GM12865 (cell line): ENCODE data around the gene FSIP1.

ENCODE experiments used
- DNase-seq: peaks from one replicate; pipeline ENCODE4 v3.0.0; 2010; ENCODE audit warnings: low read depth
- H3K4me3 ChIP-seq: 2 replicates; pipeline ENCODE4 v1.5.1; 2011; ENCODE audit warnings: mild to moderate bottlenecking, low read depth, low read length, control low read depth
- TF ChIP-seq, protein P1 (sequence below): IDR thresholded peaks from 2 replicates; pipeline ENCODE4 v1.5.1; 2011; ENCODE audit warnings: low read length, control low read depth, low read depth, inconsistent platforms; ENCODE audit not compliant: insufficient read depth; ENCODE audit errors: missing control alignments

Gene FSIP1

DNA sequence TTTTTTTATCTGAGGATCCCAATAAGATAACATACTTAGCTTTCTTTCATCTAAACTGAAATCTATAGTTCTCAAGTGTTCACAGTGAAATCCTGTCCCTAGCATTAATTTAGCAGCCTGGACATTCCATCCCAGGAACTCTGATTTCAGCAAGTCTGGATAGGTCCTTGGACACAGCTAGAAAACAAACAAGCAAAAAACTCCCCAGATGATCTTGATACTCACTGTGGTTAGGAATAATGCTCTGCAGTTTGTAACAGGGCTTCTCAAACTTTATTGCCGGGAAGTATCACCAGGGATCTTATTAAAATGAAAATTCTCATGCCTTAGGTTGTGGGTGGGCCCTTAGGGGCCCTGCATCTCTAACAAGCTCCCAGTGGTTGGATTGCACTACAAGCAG, 177.5 kb downstream of the FSIP1 start:
- DNase-seq, result no peak
- H3K4me3 ChIP-seq, result no peak overlapping the region
- TF ChIP-seq, protein P1, sequence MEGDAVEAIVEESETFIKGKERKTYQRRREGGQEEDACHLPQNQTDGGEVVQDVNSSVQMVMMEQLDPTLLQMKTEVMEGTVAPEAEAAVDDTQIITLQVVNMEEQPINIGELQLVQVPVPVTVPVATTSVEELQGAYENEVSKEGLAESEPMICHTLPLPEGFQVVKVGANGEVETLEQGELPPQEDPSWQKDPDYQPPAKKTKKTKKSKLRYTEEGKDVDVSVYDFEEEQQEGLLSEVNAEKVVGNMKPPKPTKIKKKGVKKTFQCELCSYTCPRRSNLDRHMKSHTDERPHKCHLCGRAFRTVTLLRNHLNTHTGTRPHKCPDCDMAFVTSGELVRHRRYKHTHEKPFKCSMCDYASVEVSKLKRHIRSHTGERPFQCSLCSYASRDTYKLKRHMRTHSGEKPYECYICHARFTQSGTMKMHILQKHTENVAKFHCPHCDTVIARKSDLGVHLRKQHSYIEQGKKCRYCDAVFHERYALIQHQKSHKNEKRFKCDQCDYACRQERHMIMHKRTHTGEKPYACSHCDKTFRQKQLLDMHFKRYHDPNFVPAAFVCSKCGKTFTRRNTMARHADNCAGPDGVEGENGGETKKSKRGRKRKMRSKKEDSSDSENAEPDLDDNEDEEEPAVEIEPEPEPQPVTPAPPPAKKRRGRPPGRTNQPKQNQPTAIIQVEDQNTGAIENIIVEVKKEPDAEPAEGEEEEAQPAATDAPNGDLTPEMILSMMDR, result no peak

DNA sequence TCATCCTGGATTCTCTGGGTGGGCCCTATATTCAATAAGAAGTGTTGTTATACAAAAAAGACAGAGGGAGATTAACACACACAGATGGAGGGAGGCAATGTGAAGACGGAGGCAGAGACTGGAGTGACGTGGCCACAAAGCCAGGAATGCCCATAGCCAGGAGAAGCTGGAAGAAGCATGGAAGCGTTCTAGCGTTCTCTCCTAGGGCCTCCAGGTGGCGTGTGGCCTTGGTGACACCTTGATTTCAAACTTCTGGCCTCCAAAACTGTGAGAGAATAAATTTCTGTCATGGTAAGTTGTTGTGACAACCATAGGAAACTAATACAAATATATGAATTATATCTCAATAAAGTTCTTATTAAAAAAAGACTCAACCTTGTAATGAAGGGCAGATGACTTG, 180.5 kb downstream of the FSIP1 start:
- no peak for DNase-seq
- H3K4me3 ChIP-seq, result no peak overlapping the region
- TF ChIP-seq, protein P1, result peak; percentile 4

DNA sequence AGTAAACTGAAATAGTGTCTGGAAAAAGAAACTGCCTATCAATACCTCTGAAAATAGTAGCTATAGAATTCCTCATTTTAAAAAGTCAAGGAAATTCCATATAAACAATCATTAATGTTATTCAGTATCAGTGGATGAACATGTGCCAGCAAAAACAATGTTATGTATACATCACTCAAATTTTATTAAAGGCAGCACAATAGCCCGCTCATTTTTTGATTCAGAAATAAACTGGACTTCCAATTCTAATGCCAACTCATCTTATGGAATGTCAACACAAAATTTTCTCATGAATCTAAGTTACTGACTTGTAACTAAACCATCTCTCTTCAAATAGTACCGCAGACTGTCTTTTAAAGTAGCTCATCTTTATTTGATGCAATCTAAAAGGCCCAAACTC, 182.8 kb downstream of the FSIP1 start:
- TF ChIP-seq, protein P1, result no peak
- DNase-seq, result no peak
- H3K4me3 ChIP-seq, result no peak overlapping the region

DNA sequence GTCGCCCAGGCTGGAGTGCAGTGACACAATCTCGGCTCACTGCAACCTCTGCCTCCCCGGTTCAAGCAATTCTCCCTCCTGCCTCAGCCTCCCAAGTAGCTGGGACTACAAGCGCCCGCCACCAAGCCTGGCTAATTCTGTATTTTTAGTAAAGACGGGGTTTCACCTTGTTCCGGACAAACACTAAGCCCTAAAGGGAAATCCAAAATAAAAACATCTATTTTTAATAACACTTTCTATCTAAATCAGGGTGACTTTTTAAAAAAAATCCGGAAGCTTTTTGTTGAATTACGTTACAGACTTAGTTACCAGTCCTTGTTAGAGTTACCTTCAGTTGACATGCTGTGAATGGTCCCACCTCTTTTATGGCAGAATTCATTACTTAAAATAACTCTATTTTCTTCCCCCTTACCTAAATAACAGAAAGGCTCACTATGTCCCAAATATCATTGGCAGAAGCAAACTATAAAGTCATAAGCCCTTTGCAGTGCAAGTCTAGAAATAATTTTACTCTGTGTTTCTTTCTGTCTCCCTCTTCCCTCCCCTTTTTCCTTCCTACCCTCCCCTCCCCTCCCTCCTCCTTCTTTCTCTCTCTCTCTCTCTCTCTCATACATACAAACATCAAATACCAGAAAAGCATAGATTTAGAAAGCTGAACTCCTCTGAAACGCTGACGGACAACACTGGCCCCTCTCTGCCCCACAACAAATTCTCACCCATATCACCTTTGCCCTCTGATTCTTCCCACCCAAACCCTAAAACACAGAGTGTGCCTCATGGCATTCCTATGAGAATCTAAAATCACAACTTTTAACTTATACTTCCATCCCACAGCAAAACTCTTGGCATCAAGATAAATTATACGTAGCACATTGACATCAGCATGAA, 183.4 kb downstream of the FSIP1 start:
- H3K4me3 ChIP-seq, result no peak overlapping the region
- TF ChIP-seq, protein P1, result no peak
- DNase-seq, result no peak

DNA sequence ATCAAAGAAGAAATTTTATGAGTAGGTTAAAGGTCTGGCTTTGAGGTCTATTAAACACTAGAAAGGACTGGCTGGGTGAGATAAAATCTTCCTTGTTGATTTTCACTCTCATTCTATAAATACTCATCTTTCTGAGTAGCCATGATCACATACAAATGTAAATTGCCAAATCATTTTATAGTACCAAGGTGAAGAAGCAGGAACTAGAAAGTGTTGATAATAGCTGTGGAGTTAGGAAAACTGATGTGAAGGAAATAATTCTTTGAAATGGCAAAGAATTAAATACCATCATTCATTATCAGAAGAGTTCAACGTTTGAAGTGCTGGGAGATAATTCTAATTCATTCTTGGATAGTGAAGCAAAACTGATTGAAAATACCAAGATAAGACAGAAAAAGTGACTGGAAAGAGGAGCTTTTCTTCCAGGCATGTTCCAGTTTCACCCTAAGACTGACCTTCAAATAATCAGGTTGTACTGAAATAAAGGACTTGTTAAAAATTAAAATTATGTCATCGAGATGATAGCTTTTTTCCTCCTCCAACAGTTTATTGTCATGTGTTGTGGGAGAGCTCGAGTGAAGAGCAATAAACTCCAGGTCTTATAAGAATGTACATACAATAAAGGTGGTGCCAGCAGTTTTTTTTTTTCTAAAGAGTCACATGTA, 184.3 kb downstream of the FSIP1 start:
- no peak overlapping the region for H3K4me3 ChIP-seq
- TF ChIP-seq, protein P1, result no peak

DNA sequence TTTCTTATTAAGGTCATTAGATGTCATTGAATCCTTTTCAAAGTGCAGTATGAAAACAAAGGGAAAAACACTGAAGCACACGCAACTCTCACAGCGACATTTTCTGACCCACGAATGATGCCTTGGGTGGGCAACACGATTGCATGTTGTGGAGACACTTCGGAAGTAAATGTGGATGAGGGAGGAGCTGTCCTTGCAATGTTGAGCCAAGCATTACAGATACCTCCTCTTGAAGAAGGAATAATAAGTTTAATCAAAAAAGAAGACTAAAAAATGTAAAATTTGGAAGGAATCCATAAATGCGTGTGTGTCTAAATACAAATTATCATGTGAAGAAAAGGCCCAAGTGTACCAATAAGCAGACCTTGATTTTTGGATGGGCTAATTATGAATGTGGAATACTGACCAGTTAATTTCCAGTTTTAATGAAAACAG, 184.9 kb downstream of the FSIP1 start:
- no peak for DNase-seq
- no peak overlapping the region for H3K4me3 ChIP-seq

More for the DNA sequence above, 184.3 kb downstream of the FSIP1 start:
- DNase-seq, result no peak

More for the DNA sequence above, 184.9 kb downstream of the FSIP1 start:
- TF ChIP-seq, protein P1, result no peak
